HG03442 (cell line): Measurements from ENCODE around the gene PARVG.

Source experiments
- ATAC-seq: cut with Tn5 transposase; IDR thresholded peaks from one replicate; pipeline ENCODE4 v1.9.1; 2021; ENCODE audit warnings: mild to moderate bottlenecking, moderate library complexity; ENCODE audit not compliant: unreplicated experiment

The PARVG gene

GRCh38 chr22:44195189-44195871 lies 14.6 kb downstream of the PARVG start:
- no peak for ATAC-seq

DNA sequence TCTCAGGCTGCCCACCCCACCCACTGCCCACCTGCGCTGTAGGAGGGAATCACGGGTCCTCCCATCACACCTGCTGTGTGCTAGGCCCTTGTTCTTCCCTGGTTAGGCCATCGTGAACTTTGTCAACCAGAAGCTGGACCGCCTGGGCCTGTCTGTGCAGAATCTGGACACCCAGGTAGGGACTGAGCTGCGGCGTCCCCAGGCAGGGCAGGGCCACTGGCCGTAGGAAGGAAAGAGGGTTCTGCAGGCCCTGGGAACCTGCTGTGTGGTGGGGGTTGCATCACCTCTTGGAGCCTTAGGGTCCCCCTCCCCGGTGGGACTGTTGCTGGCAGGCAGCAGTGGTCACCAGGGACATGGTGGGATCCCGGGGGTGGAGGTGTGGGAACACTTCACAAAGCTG lies 15.5 kb downstream of the PARVG start:
- ATAC-seq, result no peak

DNA sequence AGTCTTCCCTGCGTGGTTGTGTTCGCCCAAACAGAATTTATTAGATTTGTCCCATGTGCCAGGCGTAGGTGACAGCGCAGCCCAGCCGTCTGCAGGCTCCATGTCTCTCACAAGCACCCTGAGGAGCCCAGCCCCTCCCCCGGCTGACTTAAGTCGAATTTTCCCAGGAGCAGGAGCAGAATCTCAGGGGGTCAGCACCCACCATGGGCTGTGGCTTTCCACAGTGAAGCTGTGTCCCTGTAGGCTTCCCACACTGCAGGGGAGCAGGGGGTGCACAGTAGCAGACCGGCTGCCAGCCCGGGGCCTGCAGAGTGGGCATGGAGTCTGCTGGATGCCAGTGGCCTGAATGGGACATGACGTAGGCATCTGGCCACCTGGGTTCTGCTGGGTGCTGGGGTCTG lies 16.0 kb downstream of the PARVG start:
- ATAC-seq, result no peak

- ATAC-seq, result no peak
Measured at GRCh38 chr22:44197271-44197670, 16.5 kb downstream of the PARVG start.

- no peak for ATAC-seq
Measured at GRCh38 chr22:44199164-44199563, 18.4 kb downstream of the PARVG start.

- ATAC-seq, result no peak
Measured at GRCh38 chr22:44199866-44200265, 19.1 kb downstream of the PARVG start.

DNA sequence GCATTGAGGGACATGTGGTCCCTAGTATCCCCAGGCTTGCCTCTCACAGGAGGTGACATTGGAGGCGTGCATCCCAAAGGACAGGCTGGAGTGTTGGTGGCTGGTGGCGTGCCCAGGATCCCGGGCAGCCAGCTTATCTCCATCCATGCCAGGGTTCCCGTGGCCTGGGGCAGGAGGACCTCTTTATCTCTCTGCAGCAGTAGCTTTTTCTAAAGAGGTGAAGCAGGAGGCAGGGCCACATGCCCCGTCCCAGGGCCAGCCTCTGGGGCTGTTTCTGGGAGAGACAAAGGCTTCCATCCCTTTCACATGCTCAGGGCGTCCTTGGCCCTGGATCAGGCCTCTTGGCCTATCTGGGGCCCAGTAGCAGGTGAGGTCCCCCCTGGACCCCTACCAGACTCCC lies 19.7 kb downstream of the PARVG start:
- ATAC-seq, result no peak

- ATAC-seq, result no peak
Measured at GRCh38 chr22:44200855-44201550, 20.3 kb downstream of the PARVG start.

DNA sequence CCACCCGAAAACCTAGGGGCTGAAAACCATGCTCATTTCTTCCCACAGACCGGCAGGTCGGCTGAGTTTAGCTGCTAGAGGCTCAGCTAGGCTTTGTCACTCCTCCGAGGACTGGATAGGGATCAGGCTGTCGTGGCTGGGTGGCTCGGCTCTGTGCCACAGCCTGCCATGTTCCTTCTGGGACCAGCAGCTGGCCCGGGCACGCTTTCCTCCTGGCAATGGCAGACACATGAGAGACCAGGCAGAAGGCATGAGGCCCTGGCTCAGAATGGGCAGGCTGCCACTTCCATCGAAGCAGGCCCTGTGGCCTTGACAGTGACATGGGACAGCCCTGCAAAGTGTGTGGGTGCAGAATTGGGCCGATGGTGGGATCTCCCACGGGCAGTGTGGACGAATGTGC lies 20.9 kb downstream of the PARVG start:
- ATAC-seq, result no peak

- ATAC-seq, result no peak
Measured at GRCh38 chr22:44202261-44202789, 21.6 kb downstream of the PARVG start.

DNA sequence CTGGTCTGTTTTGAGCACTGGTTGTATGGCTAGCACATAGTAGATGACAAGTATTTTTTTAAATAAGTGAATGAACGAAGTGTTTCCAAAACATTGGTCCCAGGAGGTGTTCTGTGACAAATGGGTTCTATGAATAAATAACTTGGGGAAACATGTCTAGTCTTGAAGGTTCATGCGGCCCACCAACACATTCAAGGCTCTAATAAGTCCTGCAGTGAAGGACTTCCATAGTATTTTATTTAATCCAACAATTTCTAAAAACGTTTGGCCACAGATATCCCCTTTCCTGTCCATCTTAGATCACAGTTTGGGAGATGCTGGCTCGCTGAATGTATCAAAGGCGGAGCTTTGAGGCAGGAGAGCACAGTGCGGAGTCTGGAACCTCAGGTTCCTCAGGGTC lies 22.5 kb downstream of the PARVG start:
- no peak for ATAC-seq

DNA sequence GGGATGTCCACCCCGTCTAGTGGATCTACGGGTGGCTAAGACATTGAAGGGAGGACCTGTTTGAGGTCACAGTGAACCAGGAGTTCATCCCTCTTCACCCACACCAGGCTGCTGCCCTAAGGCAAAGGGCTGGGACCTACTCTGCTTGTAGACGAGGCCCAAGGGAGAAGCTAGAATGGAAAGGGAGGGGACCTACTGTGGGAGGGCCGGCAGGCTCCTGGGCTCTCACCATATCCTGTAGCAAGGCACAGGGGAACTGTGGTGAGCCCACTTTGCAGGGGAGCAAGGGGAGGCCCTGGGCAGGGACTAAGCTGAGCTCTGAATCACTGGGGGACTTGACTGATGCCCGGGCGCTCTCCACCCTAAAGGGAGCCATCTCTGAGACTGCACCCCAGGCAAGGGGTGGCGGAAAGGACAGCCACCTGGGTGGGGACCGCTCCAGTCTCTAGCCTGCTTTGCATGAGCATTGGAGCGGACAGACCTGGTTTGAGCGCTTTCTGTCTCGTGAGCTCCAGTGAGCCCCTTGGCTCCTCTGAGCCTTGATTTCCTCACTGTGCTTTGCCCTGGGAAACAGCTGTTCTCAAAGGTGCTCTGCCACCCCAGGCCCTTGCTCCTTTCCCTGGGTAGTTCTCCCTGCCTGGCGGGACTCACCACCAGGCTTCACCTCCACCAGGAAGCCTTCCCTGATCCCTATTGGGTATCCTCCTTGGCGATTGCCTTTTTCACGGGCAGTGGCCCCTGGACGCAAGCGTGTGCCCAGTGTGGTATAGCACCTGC lies 24.2 kb downstream of the PARVG start:
- no peak for ATAC-seq

GRCh38 chr22:44205516-44206329 lies 25.0 kb downstream of the PARVG start:
- ATAC-seq, result no peak

GRCh38 chr22:44206330-44206645 lies 25.6 kb downstream of the PARVG start:
- no peak for ATAC-seq

GRCh38 chr22:44206696-44207095 lies 26.0 kb downstream of the PARVG start:
- ATAC-seq, result no peak

- no peak for ATAC-seq
Measured at GRCh38 chr22:44207173-44207980, 26.7 kb downstream of the PARVG start.

DNA sequence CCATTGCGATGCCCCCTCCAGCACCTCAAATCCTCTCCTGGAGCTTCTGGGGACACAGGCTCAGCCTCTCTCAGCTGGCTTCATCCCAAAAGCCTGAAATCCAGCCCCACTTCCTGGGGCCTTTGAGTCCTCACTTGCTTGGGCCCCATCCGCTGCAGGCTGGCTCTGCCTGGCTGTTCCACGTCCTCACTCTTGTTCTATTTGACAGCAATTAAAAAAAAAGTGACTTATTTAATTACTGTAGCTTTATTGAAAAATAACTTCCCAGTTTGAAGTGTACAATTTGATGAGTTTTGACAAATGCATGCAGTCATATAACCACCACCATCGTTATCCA lies 27.2 kb downstream of the PARVG start:
- no peak for ATAC-seq

DNA sequence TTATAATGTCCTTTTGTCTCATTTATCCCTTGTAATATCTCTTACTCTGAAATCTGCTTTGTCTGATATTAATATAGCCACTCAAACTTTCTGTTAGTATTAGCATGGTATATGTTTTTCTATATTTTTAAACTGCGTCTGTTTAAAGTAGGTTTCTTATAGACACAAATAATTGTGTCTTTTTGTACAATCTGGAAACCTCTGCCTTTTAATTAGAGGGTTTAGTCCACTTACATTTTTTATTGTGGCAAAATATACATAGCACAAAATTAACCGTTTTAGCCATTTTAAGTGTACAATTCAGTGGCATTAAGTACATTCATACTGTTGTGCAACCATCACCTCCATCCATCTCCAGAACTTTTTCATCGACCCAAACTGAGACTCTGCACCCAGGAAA lies 28.6 kb downstream of the PARVG start:
- ATAC-seq, result no peak

DNA sequence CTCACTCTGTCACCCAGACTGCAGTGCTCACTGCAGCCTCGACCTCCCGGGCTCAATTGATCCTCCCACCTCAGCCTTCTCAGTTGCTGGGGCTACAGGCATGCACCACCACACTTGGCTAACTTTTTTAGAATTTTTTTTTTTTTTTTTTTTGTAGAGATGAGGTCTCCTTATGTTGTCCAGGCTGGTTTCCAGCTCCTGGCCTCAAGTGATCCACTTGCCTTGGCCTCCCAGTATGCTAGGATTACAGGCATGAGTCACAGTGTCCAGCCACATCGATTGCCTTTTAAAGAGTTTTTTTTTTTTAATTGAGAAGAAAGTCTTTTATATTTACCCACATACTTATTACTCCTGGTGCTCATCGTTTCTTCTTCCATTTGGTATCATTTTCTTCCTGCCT lies 30.0 kb downstream of the PARVG start:
- no peak for ATAC-seq

DNA sequence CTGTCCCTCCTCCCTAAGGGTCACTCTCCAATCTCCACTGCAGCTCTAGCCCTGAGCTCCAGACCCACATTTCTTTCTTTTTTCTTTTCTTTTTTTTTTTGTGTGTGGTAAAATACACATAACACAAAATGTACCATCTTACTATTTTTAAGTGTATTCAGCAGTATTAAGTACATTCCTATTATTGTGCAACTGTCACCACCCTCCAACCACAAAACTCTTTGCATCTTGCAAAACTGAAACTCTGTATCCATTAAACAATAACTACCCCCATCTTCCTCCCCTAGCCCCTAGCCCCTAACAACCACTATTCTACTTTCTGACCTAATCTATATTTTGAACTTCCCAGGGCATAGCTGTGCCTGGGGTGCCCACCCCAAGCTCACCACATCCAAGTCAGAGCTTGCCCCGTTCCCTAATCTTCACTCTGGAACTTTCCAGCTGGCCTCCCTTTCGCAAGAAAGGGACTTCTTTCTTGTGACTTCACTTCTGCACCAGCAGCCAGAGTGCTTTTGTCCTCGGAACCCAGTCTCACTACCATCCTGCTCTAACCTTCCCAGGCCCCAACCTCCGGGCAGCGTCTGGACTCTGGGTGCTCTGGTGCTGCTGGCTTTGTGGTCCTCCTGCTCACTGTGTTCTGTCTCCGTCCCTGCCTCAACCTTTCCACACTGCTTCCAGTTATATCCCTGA lies 30.7 kb downstream of the PARVG start:
- no peak for ATAC-seq
